ENCODE results near the gene GATA5.

- TF ChIP-seq, protein P1, sequence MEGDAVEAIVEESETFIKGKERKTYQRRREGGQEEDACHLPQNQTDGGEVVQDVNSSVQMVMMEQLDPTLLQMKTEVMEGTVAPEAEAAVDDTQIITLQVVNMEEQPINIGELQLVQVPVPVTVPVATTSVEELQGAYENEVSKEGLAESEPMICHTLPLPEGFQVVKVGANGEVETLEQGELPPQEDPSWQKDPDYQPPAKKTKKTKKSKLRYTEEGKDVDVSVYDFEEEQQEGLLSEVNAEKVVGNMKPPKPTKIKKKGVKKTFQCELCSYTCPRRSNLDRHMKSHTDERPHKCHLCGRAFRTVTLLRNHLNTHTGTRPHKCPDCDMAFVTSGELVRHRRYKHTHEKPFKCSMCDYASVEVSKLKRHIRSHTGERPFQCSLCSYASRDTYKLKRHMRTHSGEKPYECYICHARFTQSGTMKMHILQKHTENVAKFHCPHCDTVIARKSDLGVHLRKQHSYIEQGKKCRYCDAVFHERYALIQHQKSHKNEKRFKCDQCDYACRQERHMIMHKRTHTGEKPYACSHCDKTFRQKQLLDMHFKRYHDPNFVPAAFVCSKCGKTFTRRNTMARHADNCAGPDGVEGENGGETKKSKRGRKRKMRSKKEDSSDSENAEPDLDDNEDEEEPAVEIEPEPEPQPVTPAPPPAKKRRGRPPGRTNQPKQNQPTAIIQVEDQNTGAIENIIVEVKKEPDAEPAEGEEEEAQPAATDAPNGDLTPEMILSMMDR (IDR thresholded peaks at IDR 0.05; ENCODE audit: insufficient read depth, low read length) = no peak
- no peak for TF ChIP-seq POLR2AphosphoS5 (IDR thresholded peaks at IDR 0.05; ENCODE audit: low read depth)
These were observed 16.9 kb upstream of the GATA5 start for GRCh38 chr20:62492711-62493110.
